HG03135 (cell line): ENCODE measurements around the gene KISS1.

Experiments
- ATAC-seq: cut with Tn5 transposase; IDR thresholded peaks from one replicate; pipeline ENCODE4 v1.9.1; 2021; ENCODE audit warnings: mild to moderate bottlenecking, moderate library complexity; ENCODE audit not compliant: unreplicated experiment

KISS1 gene

GRCh38 chr1:204219971-204220616, 23.8 kb upstream of the KISS1 start:
- ATAC-seq = no peak

- no peak for ATAC-seq
Observed at GRCh38 chr1:204218552-204218951, 22.3 kb upstream of the KISS1 start.

GRCh38 chr1:204217648-204218000, 21.3 kb upstream of the KISS1 start:
- no peak for ATAC-seq

GRCh38 chr1:204216880-204217647, 20.8 kb upstream of the KISS1 start:
- no peak for ATAC-seq

- no peak for ATAC-seq
Observed at GRCh38 chr1:204216236-204216635, 19.9 kb upstream of the KISS1 start.

GRCh38 chr1:204213668-204214662, 17.7 kb upstream of the KISS1 start, which contains the start of gene GOLT1A:
Gene GOLT1A, minus strand, starts transcription at chr1:204213988. Its CDS starts 82 bp downstream, at chr1:204213906.
- ATAC-seq = peak; percentile 68

- no peak for ATAC-seq
Observed at GRCh38 chr1:204212715-204213114, 16.4 kb upstream of the KISS1 start.

GRCh38 chr1:204211046-204211445, 14.8 kb upstream of the KISS1 start:
- ATAC-seq = no peak

- ATAC-seq = no peak
Observed at GRCh38 chr1:204207136-204207616, 10.9 kb upstream of the KISS1 start.

- no peak for ATAC-seq
Observed at GRCh38 chr1:204206121-204206520, 9.8 kb upstream of the KISS1 start.

- no peak for ATAC-seq
Observed at GRCh38 chr1:204205486-204205885, 9.2 kb upstream of the KISS1 start.

- ATAC-seq = no peak
Observed at GRCh38 chr1:204204944-204205343, 8.7 kb upstream of the KISS1 start.

- ATAC-seq = no peak
Observed at GRCh38 chr1:204203206-204203767, 7.0 kb upstream of the KISS1 start.

GRCh38 chr1:204202481-204202880, 6.2 kb upstream of the KISS1 start:
- no peak for ATAC-seq

GRCh38 chr1:204201348-204202040, 5.2 kb upstream of the KISS1 start:
- no peak for ATAC-seq

GRCh38 chr1:204199579-204199978, 3.3 kb upstream of the KISS1 start:
- no peak for ATAC-seq

GRCh38 chr1:204198348-204199340, 2.4 kb upstream of the KISS1 start:
- no peak for ATAC-seq

- no peak for ATAC-seq
Observed at GRCh38 chr1:204197068-204197467, 777 bp upstream of the KISS1 start.

- no peak for ATAC-seq
Observed at GRCh38 chr1:204194771-204195170, 1.5 kb downstream of the KISS1 start.
